ENCODE measurements around the gene ICAM2. TPM values are rescaled to one million over a fixed set of nuclear protein-coding genes. Genes with fewer than 3 reads are reported as not detected.

ICAM2 gene
- total RNA-seq, 1 donor from 2014 or later = 75.2 TPM

DNA sequence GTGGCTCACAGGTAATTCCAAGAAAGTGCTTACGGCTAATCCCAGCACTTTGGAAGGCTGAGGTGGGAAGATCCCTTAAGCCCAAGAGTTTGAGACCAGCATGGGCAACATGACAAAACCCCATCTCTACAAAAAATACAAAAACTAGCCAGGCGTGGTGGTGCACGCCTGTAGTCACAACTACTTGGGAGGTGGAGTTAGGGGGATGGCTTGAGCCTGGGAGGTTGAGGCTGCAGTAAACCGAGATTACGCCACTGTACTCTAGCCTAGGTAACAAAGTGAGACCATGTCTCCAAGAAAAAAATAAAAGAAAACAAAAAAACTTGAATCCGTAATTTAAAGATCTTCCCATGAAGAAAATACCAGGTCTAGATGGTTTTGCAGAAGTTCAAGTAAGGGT, 5.0 kb downstream of the ICAM2 start:
- DNase-seq (ENCODE audit: low spot score) = no peak

GRCh38 chr17:64009571-64010402, 10.6 kb downstream of the ICAM2 start:
- no peak for DNase-seq (ENCODE audit: low spot score)

DNA sequence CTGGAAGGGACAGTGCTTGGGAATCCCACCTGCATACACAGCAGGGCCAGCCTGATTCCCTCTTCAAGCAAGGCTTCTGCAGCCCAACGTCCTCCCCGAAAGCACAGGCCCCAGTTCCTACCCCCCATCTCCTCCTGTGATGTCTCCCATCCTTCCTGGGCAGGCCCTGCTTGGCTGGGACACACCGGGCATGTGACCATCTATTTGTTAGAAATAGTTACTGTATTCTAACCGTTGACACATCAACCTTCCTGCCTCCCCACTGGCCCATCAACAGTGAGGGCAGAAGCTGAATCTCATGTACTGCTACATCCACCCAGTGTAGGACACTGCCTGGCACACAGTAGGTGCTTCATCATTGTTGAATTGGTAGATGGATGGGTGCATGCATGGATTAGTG, 11.6 kb downstream of the ICAM2 start:
- DNase-seq (ENCODE audit: low spot score) = no peak

GRCh38 chr17:64008346-64008745, 12.1 kb downstream of the ICAM2 start:
- DNase-seq (ENCODE audit: low spot score) = no peak

DNA sequence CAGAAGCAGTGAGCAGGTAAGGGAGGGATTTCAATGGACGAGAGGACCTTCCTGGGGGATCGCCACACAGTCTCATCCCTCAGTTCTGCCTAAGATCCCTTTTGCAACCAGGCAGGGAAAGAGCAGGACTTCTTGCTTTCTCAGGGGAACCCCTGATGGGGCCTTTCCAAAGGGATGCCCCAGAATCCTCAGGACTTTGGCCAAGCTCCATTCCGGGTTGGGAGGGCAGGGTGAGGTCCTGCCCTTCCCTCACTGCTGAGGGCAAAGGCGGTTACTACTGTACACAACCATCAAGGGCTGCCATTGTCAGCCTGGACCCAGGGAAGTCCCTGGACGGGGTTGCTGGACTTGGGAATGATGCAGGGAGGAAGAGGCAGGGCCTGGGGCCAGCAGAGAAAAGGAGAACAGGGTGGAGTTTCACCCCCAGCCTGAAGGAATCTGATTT, 12.6 kb downstream of the ICAM2 start:
- peak; percentile 87 for DNase-seq (ENCODE audit: low spot score)

- DNase-seq (ENCODE audit: low spot score) = peak; percentile 47
Measured at GRCh38 chr17:64007089-64007837, 13.2 kb downstream of the ICAM2 start.

GRCh38 chr17:64006361-64007088, 13.9 kb downstream of the ICAM2 start:
- DNase-seq (ENCODE audit: low spot score) = peak; percentile 90

DNA sequence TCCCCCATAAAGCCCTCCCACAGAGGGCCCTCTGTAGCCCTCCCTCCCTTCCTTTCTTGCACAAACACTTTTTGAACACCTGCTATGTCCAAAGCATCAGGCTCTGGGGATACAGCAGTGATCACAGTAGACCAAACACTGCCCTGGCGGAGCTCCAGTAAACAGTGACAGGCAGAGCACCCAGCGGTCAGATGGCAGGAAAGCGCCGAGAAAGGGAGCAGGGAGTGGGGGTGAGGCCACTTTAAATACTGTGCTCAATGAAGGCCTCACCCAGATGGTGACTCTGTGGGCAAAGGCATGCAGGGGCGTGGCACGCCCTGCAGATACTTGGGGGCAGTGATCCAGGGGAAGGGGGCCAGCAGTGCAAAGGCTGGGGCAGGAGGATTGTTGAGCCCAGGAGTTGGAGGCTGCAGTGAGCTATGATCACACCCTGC, 14.7 kb downstream of the ICAM2 start:
- peak; percentile 85 for DNase-seq (ENCODE audit: low spot score)

DNA sequence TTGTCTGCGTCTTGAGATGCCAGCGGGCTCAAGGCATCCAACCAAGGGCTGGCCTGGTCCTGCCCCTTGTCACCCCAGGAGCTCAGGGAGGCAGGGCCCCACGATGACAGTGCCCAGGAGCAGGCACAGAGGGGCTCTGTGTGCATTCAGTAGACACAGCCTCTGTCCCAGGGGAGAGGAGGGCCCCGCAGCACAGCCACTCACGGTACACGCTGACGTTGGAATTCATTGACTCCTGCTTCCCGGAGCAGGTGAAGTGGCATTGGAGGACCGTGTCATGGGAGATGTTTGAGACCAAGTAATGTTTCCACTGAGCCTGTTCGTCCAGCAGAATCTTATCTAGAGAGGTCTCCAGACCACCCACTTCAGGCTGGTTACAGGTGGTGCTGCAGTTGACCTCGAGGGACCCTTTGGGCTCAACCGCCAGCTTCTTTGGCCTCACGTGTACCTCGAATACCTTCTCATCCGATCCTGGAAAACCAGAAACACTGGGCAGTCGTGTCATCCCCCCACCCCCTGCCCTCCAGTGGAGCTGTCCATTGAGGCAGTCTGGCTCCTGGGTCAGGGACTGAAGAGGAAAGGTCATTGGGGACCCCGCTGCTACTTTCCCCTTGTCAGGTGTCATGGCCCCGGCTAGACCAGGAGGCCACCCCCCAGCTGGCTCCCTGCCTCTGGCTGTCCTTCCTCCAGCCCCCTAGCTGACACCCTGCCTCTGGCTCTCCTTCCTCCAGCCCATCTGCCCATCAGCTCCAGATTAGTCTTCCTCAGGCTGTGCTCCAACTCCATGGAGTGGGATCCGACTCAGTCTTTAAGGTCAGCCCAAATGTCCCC, 15.3 kb downstream of the ICAM2 start:
- peak; percentile 69 for DNase-seq (ENCODE audit: low spot score)

DNA sequence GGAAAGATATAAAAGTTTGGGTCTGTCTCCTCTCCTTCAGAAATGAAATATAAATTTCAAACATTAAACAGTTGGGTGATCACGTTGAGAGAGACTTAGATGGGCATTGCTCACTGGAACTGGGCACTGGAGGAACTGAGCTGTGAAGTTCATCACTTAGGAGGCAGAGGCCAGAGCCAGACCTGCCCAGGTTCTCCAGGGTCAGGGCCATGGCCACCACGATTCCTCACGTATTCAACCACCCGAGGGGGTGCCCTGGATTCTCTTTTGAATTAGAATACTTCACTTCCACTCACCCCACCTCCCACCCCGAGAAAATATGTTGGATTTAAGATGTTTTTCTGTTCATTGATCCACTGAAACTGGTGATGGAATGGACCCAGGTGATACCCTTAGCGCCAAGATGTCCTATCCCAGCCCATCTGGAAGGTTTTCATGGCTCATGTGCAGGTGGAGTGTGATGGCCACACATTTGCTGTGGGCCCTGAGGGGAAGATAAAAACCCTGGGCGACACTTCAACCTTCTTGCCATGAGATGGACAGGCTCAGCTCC, 16.1 kb downstream of the ICAM2 start:
- DNase-seq (ENCODE audit: low spot score) = no peak

DNA sequence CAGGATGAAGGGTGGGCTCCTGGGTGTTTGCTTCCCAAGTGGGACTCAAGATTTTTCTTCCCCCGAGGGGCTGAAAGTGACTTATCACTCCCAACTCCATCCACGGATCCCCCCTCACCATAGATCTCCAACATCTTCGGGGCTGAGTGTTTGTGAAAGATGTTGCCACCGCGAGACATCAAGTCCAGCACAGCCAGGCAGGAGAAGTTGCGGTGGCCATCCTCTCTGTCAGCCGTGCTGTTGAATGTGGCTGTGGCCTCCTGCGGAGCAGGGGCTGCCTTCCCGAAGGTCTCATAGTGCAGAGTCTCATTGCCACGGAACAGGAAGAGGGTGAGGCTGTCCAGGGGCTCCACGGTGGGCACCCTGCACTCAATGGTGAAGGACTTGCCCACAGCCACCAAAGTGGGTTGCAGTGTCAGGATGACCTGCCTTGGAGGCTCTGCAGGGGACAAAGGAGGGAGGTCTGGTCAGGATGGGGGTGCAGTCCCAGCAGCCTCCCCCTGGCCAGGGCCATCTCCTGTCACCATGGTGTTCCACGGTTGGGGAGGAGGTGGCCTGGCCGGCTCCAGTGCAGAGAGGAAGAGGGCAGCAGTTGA, 16.8 kb downstream of the ICAM2 start:
- DNase-seq (ENCODE audit: low spot score) = peak; percentile 84

- peak; percentile 43 for DNase-seq (ENCODE audit: low spot score)
Measured at GRCh38 chr17:64002658-64003525, 17.5 kb downstream of the ICAM2 start.

GRCh38 chr17:64001763-64002529, 18.5 kb downstream of the ICAM2 start:
- peak; percentile 91 for DNase-seq (ENCODE audit: low spot score)

- DNase-seq (ENCODE audit: low spot score) = no peak
Measured at GRCh38 chr17:64001091-64001579, 19.3 kb downstream of the ICAM2 start.

- peak; percentile 74 for DNase-seq (ENCODE audit: low spot score)
Measured at GRCh38 chr17:63999680-64000531, 20.5 kb downstream of the ICAM2 start.

DNA sequence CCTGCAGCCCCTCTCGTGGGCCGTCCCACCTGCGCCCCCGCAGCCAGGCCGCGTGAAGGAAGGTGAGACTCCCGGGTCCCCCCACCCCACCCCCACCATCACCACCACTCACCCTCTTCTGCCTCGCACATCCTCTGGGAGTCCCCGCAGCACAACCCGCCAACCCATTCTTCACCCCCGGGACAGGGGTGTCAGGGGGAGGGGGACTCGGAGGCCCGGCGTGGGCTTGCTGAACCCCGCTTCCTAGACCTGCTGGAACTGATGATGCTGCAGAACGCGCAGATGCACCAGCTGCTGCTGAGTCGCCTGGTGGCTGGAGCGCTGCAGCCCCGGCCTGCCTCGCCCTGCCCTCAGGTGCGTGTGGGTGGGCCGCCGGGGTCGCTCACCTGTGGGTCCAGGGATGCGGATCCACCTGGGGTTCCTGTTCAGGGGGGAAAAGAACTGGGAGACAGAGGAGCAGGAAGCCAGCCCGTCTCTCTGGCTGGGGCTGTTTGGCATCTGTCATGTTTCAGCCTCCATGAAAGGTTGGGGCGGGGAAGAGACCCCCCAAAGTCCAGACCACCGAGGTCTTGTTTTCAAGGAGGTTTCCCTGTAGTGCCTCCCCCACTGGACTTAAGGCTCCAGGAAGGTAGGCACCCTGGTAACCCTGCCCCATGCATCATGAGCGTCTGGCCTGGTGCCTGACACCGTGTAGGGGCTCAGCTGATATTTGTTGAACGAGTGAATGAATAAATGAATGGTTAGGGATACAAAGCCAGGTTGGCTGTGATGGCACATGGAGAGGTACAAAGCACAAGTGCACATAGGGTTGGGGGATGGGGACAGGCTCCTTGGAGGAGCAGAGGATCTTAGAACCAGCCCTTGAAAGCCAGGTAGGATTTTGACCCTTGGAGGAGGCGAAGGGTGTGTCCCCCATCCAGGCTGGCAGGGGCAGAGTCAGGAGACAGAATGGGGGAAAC, 21.4 kb downstream of the ICAM2 start:
- no peak for DNase-seq (ENCODE audit: low spot score)

All from mesenteric fat pad (tissue), 1 donor.